SKM-1 (cell line): Measurements from ENCODE around the gene ZNF471.

Experiments
- DNase-seq: peaks from one replicate; lab custom pipeline; 2025; ENCODE audit not compliant: unreplicated experiment; lab: John Stamatoyannopoulos, UW

ZNF471 gene

GRCh38 chr19:56507446-56508289 is at the start of gene ZNF471:
TSS of gene ZNF471 (plus strand) at chr19:56507855. CDS start at chr19:56511572, 3,717 bp downstream.
- DNase-seq, result peak; percentile 77

- no peak for DNase-seq
Measured at GRCh38 chr19:56474308-56474707, 33.3 kb upstream of the ZNF471 start.

GRCh38 chr19:56476093-56476492 is 31.6 kb upstream of the ZNF471 start:
- DNase-seq, result no peak

- no peak for DNase-seq
Measured at GRCh38 chr19:56476651-56477428, 30.8 kb upstream of the ZNF471 start, which contains the start of gene ZNF667. TSS of gene ZNF667 (minus strand) at chr19:56477345. CDS start at chr19:56462370, 14,975 bp downstream.

GRCh38 chr19:56477429-56478338 is 30.0 kb upstream of the ZNF471 start:
- DNase-seq, result no peak

GRCh38 chr19:56491399-56491798 is 16.3 kb upstream of the ZNF471 start:
- no peak for DNase-seq

- DNase-seq, result no peak
Measured at GRCh38 chr19:56504581-56504980, 3.1 kb upstream of the ZNF471 start.

- DNase-seq, result no peak
Measured at GRCh38 chr19:56508290-56508778, 679 bp downstream of the ZNF471 start.

GRCh38 chr19:56525214-56525860 is 17.7 kb downstream of the ZNF471 start:
- DNase-seq, result no peak

- no peak for DNase-seq
Measured at GRCh38 chr19:56537442-56537841, 29.8 kb downstream of the ZNF471 start.

- peak; percentile 33 for DNase-seq
Measured at GRCh38 chr19:56538254-56538760, 30.7 kb downstream of the ZNF471 start.

- DNase-seq, result no peak
Measured at GRCh38 chr19:56538761-56539263, 31.2 kb downstream of the ZNF471 start, which contains the start of gene ZFP28. TSS of gene ZFP28 (plus strand) at chr19:56538948. CDS start at chr19:56539019, 71 bp downstream.

GRCh38 chr19:56543776-56544175 is 36.1 kb downstream of the ZNF471 start:
- DNase-seq, result no peak

GRCh38 chr19:56547535-56547934 is 39.9 kb downstream of the ZNF471 start:
- DNase-seq, result no peak

- DNase-seq, result no peak
Measured at GRCh38 chr19:56554272-56554869, 46.7 kb downstream of the ZNF471 start.

GRCh38 chr19:56562766-56563165 is 55.1 kb downstream of the ZNF471 start:
- DNase-seq, result no peak

GRCh38 chr19:56566904-56567273 is 59.2 kb downstream of the ZNF471 start:
- no peak for DNase-seq

GRCh38 chr19:56567274-56568120 is 59.8 kb downstream of the ZNF471 start, which contains the start of gene ZNF470:
TSS of gene ZNF470 (plus strand) at chr19:56567468. CDS start at chr19:56570312, 2,844 bp downstream.
- DNase-seq, result peak; percentile 37
